ENCODE results near the gene WDR6. TPM values are rescaled to one million over a fixed set of nuclear protein-coding genes. Genes with fewer than 3 reads are reported as not detected.

Gene WDR6
- total RNA-seq, 2 donors from 2014 or later: 51.2 to 71.1 TPM

- Histone ChIP-seq H3K4me3 (no peak overlapping the region), H3K9me3 (no peaks in the 10 kb centered on the region), H3K27ac (no peak overlapping the region), H3K36me3 (peaks cover 41% of the 10 kb centered on the region), H3K4me1 (peaks cover 0 to 60% of the 10 kb centered on the region in 2 donors), H3K27me3 (no peaks in the 10 kb centered on the region)
- no peak for TF ChIP-seq CTCF (IDR thresholded peaks at IDR 0.05)
- no peak for DNase-seq (ENCODE audit: low spot score)
These were observed 16.6 kb downstream of the WDR6 start for GRCh38 chr3:49023775-49024174.

GRCh38 chr3:49024449-49024848 is 17.3 kb downstream of the WDR6 start:
- no peak for TF ChIP-seq CTCF (IDR thresholded peaks at IDR 0.05)
- peaks cover 0 to 57% of the 10 kb centered on the region in 2 donors for H3K4me1 ChIP-seq
- H3K27me3 ChIP-seq: no peaks in the 10 kb centered on the region
- peaks cover 41% of the 10 kb centered on the region for H3K36me3 ChIP-seq
- H3K27ac ChIP-seq: no peak overlapping the region
- no peak for DNase-seq (ENCODE audit: low spot score)
- no peak overlapping the region for H3K4me3 ChIP-seq
- no peaks in the 10 kb centered on the region for H3K9me3 ChIP-seq

DNA sequence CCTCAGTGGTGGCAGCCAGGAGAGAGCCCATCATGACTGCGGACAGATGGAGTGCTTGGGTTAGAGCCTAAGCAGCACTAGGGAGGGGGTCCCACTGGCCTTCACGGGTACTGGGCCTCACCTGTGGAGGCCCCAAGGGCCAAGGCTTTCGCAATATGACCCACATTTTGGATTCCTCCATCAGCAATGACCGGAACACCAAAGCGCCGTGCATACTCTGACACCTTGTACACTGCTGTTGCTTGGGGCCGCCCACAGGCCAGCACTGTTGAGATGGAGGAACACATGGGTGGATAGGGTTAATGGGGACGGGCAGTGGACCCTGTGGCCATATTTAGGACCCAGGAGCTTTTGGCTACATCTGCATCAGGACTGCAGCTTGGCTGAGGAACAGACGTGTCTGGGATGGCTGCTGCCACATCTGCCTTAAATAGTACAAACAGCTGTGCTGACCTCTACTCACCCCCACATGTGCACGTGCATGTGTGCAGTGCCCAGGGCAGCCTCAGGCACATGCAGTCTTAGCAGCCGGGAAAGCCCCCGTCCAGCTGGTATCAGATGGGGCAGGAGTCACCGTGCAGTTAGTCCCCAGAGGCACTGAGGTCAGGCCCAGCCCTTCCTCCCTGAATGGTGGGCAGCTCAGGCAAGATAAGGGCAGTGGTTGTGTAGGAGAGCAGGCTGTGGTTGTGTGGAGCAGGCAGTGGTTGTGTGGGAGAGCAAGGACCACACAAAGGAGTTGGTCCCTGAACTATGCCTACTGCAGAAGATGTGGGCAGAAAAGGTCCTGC is 18.0 kb downstream of the WDR6 start:
- Histone ChIP-seq H3K36me3 (peaks cover 42% of the 10 kb centered on the region), H3K27ac (no peak overlapping the region), H3K9me3 (no peaks in the 10 kb centered on the region), H3K27me3 (no peaks in the 10 kb centered on the region), H3K4me1 (peaks cover 0 to 49% of the 10 kb centered on the region in 2 donors), H3K4me3 (no peak overlapping the region)
- no peak for TF ChIP-seq CTCF (IDR thresholded peaks at IDR 0.05)
- DNase-seq (ENCODE audit: low spot score): no peak

DNA sequence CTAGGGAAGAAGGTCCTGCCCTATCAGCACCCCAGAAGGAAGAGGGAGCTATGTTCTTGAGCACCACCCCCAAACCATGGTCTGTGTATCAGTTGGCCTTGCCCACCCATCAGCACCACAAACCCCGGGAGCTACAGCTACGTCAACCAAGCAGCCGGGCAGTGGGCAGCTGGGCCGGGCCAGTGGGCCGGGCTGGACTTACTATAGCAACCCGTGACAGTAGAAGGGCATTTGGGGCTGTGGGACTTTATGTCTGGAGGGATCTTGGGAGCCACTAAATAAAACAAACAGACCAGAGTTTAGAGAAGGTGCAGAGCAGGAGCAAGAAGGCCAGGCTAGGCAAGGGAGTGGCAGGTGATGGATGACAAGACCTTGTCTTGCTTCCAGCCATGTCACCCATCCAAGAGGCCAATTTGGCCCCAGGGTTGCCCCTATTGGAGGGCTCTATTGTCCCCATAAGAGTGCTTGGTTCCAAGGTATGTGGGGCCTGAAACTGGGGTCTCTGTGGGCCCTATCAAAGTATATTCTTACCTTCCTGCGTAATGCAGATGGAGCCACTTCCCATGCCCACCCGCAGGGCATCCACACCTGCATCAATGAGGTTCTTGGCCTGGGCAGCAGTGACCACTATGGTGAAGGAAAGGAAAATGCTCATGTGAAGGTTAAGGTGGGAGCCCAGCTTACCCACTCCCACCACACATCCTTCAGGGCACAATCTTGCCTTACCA is 18.8 kb downstream of the WDR6 start:
- Histone ChIP-seq H3K9me3 (no peaks in the 10 kb centered on the region), H3K27ac (no peak overlapping the region), H3K36me3 (peaks cover 50% of the 10 kb centered on the region), H3K4me3 (no peak overlapping the region), H3K27me3 (no peaks in the 10 kb centered on the region), H3K4me1 (peaks cover 0 to 42% of the 10 kb centered on the region in 2 donors)
- no peak for DNase-seq (ENCODE audit: low spot score)
- no peak for TF ChIP-seq CTCF (IDR thresholded peaks at IDR 0.05)

DNA sequence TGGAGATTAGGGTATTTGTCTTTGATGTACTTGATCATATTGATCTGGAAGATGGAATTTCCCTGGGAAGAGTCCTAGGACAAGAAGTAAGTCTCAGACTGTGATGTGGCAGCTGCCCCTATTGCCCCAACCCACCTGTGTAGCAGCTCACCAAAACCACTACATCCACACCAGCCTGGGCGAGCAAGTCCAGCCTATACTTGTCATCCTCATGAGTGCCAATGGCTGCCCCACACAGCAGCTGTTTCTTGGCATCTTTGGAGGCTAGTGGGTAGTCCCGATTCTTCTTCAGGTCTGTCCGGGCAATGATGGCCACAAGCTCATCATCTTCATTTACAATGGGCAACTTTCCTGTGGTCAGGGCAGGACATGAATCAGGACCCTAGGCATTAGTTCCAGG is 19.3 kb downstream of the WDR6 start:
- Histone ChIP-seq H3K9me3 (no peaks in the 10 kb centered on the region), H3K4me3 (no peak overlapping the region), H3K27me3 (no peaks in the 10 kb centered on the region), H3K4me1 (peaks cover 0 to 40% of the 10 kb centered on the region in 2 donors), H3K27ac (no peak overlapping the region), H3K36me3 (peaks cover 56% of the 10 kb centered on the region)
- no peak for DNase-seq (ENCODE audit: low spot score)
- no peak for TF ChIP-seq CTCF (IDR thresholded peaks at IDR 0.05)
